NCI-H774 (cell line): ENCODE data around the gene ASCC1.

Source experiments
- DNase-seq: peaks from one replicate; lab custom pipeline; 2025; lab: John Stamatoyannopoulos, UW

Gene ASCC1

GRCh38 chr10:72097448-72098300, 118.4 kb downstream of the ASCC1 start:
- DNase-seq = peak; percentile 28

- no peak for DNase-seq
Measured at GRCh38 chr10:72096115-72097000, 119.7 kb downstream of the ASCC1 start.

- DNase-seq = no peak
Measured at GRCh38 chr10:72095195-72095594, 120.9 kb downstream of the ASCC1 start.

- no peak for DNase-seq
Measured at GRCh38 chr10:72094574-72094973, 121.5 kb downstream of the ASCC1 start.

- no peak for DNase-seq
Measured at GRCh38 chr10:72093450-72093849, 122.6 kb downstream of the ASCC1 start.

- DNase-seq = no peak
Measured at GRCh38 chr10:72092987-72093386, 123.1 kb downstream of the ASCC1 start.

GRCh38 chr10:72092171-72092924, 123.7 kb downstream of the ASCC1 start:
- DNase-seq = no peak

GRCh38 chr10:72090326-72090725, 125.8 kb downstream of the ASCC1 start:
- no peak for DNase-seq

GRCh38 chr10:72089618-72090017, 126.5 kb downstream of the ASCC1 start:
- DNase-seq = no peak

GRCh38 chr10:72088889-72089575, 127.0 kb downstream of the ASCC1 start:
- no peak for DNase-seq

- DNase-seq = no peak
Measured at GRCh38 chr10:72087969-72088888, 127.8 kb downstream of the ASCC1 start, which contains the start of gene SPOCK2. TSS of gene SPOCK2 (minus strand) at chr10:72088551. CDS start at chr10:72088328, 223 bp downstream.

- no peak for DNase-seq
Measured at GRCh38 chr10:72087392-72087968, 128.6 kb downstream of the ASCC1 start.

- DNase-seq = no peak
Measured at GRCh38 chr10:72086466-72087391, 129.3 kb downstream of the ASCC1 start.

GRCh38 chr10:72085864-72086465, 130.1 kb downstream of the ASCC1 start:
- no peak for DNase-seq

- DNase-seq = no peak
Measured at GRCh38 chr10:72085166-72085565, 130.9 kb downstream of the ASCC1 start.

- DNase-seq = no peak
Measured at GRCh38 chr10:72083790-72084459, 132.2 kb downstream of the ASCC1 start.

GRCh38 chr10:72082856-72083789, 133.0 kb downstream of the ASCC1 start:
- no peak for DNase-seq
